ENCODE measurements around the gene MAST4. TPM values are rescaled to one million over a fixed set of nuclear protein-coding genes. Genes with fewer than 3 reads are reported as not detected.

MAST4 gene
- total and polyA plus RNA-seq, 12 donors, result 29.6 to 93.3 (median 76.6) TPM

GRCh38 chr5:66646570-66646969 is 50.4 kb downstream of the MAST4 start:
- Histone ChIP-seq H3K4me1 (peaks cover 0 to 21% (median 11%) of the 10 kb centered on the region in 9 donors), H3K9me3 (peaks cover 0 to 10% (median 0%) of the 10 kb centered on the region in 11 donors), H3K27me3 (no peaks in the 10 kb centered on the region), H3K4me3 (no peak overlapping the region), H3K36me3 (no peaks in the 10 kb centered on the region), H3K27ac (peak overlapping the region in 2 of 10 donors; percentile 2 to 3)
- DNase-seq, result no peak
- ATAC-seq, result peak in 3 of 8 donors; percentile 45 to 77 (median 52)
- intact Hi-C loops (cut with DNase I), result no loop called here
- no peak for TF ChIP-seq CTCF (IDR thresholded peaks at IDR 0.05)
- WGBS, 2 donors, result 65 to 72% methylated on average over 2 of the region's 2 CpGs

- H3K4me3 ChIP-seq, result no peak overlapping the region
- ATAC-seq (peak in 1 of 8 donors; percentile 35), DNase-seq (no peak)
- peak overlapping the region in 1 of 10 donors; percentile 3 for H3K27ac ChIP-seq
- peaks cover 0 to 8% (median 0%) of the 10 kb centered on the region in 11 donors for H3K9me3 ChIP-seq
- intact Hi-C loops (cut with DNase I), result no loop called here
- no peak for TF ChIP-seq CTCF (IDR thresholded peaks at IDR 0.05)
- no peaks in the 10 kb centered on the region for H3K27me3 ChIP-seq
- WGBS, 2 donors, result 49 to 72% methylated on average over 3 of the region's 3 CpGs
- peaks cover 0 to 21% (median 11%) of the 10 kb centered on the region in 9 donors for H3K4me1 ChIP-seq
- no peaks in the 10 kb centered on the region for H3K36me3 ChIP-seq
Observed at GRCh38 chr5:66647146-66647856, 51.1 kb downstream of the MAST4 start.

DNA sequence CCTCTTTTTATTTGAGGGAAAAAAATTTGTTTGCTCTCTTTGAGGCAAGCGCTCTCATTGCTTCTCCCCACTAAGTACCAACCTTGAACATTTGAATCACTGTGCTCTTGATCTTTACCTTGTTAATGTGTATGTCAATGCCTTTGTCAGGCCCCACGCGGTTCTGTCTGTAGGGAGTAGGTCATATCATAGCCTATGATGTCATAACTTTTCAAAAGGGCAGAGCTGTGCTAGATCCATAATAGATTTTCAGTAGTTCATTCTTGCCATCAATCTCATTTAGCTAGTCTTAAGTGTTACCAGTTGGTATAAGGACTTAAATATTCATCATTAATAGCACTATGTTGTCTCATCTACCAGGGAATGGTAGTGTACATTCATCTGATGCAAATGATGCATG is 56.6 kb downstream of the MAST4 start:
- H3K9me3 ChIP-seq, result peaks cover 0 to 4% (median 0%) of the 10 kb centered on the region in 11 donors
- TF ChIP-seq CTCF (IDR thresholded peaks at IDR 0.05), result no peak
- DNase-seq, result no peak
- H3K4me1 ChIP-seq, result peaks cover 3 to 44% (median 13%) of the 10 kb centered on the region in 9 donors
- WGBS, 2 donors, result 81 to 84% methylated on average over 3 of the region's 3 CpGs
- intact Hi-C loops (cut with DNase I), result no loop called here
- H3K36me3 ChIP-seq, result no peaks in the 10 kb centered on the region
- no peak for ATAC-seq
- no peak overlapping the region for H3K4me3 ChIP-seq
- no peak overlapping the region for H3K27ac ChIP-seq
- no peaks in the 10 kb centered on the region for H3K27me3 ChIP-seq

DNA sequence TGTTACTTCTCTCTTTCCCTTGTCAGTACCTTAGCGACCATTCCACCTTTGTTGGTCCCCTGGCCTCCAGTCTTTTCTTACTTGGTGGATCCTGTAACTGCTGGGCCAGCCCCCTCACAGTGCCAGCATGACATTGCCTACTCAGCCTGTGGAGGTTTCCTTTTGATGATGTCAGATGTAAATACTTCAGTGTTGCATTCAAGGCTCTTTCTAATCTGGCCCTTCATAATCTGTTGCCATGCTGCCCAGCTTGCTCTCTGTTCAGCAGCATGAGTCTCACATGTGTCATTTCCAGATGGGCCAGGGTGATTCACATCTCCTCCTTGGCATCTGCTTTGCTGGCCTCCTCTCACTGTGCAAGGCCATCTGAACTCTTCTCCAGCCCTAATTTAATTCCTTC is 57.1 kb downstream of the MAST4 start:
- H3K27ac ChIP-seq, result no peak overlapping the region
- H3K9me3 ChIP-seq, result peaks cover 0 to 4% (median 0%) of the 10 kb centered on the region in 11 donors
- H3K4me3 ChIP-seq, result no peak overlapping the region
- ATAC-seq (peak in 2 of 8 donors; percentile 46 to 61), DNase-seq (no peak)
- H3K27me3 ChIP-seq, result no peaks in the 10 kb centered on the region
- TF ChIP-seq CTCF (IDR thresholded peaks at IDR 0.05), result no peak
- 88 to 93% methylated on average over 1 of the region's 1 CpG for WGBS, 2 donors
- no peaks in the 10 kb centered on the region for H3K36me3 ChIP-seq
- H3K4me1 ChIP-seq, result peaks cover 3 to 46% (median 13%) of the 10 kb centered on the region in 9 donors
- intact Hi-C loops (cut with DNase I), result no loop called here
